Endothelial cell of umbilical vein (primary cell): ENCODE measurements around the gene NYAP1.
"Not testable (repeated sequence)": the region's sequence is repeated elsewhere in the genome, so short reads cannot be mapped to it uniquely, and the experiment has no call there.

Experiments
- CTCF ChIP-seq, 2 donors: IDR thresholded peaks; 1 replicate in 1 of 2; 2 replicates in 1 of 2; pipeline ENCODE4 v1.5.1; 2011; ENCODE audit warnings: low read length in 2 of 2, mild to moderate bottlenecking in 2 of 2, moderate library complexity in 2 of 2, control low read depth in 1 of 2, inconsistent platforms in 1 of 2, low read depth in 1 of 2; ENCODE audit not compliant: insufficient read depth in 1 of 2; ENCODE audit errors: extremely low read depth in 1 of 2
- FOS ChIP-seq: IDR thresholded peaks from 2 replicates; pipeline ENCODE4 v1.6.1; 2011; ENCODE audit warnings: mild to moderate bottlenecking, low read length, moderate library complexity, borderline replicate concordance; ENCODE audit not compliant: insufficient read depth
- JUN ChIP-seq: IDR thresholded peaks from 2 replicates; pipeline ENCODE4 v1.6.1; 2011; ENCODE audit warnings: borderline replicate concordance, low read depth; ENCODE audit not compliant: insufficient read length, insufficient read depth
- POLR2A ChIP-seq: IDR thresholded peaks from 2 replicates; pipeline ENCODE4 v1.6.1; 2012; ENCODE audit warnings: low read depth, mild to moderate bottlenecking, control low read depth, low read length
- POLR2AphosphoS5 ChIP-seq: IDR thresholded peaks from 2 replicates; pipeline ENCODE4 v1.6.1; 2012; ENCODE audit warnings: low read depth, mild to moderate bottlenecking, control low read depth, low read length, moderate library complexity; ENCODE audit not compliant: insufficient read depth
- TF ChIP-seq, protein P1 (sequence below): IDR thresholded peaks from 2 replicates; pipeline ENCODE4 v1.6.1; 2011; ENCODE audit not compliant: insufficient read depth, insufficient read length

GRCh38 chr7:100453854-100454253 lies 29.9 kb upstream of the NYAP1 start:
- TF ChIP-seq CTCF (IDR thresholded peaks at IDR 0.05; ENCODE audit: extremely low read depth in 1 of 2, insufficient read depth in 1 of 2, low read depth in 1 of 2, low read length in 2 of 2); POLR2A; POLR2AphosphoS5; JUN; FOS: not testable (repeated sequence)
- TF ChIP-seq, protein P1, sequence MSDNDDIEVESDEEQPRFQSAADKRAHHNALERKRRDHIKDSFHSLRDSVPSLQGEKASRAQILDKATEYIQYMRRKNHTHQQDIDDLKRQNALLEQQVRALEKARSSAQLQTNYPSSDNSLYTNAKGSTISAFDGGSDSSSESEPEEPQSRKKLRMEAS = not testable (repeated sequence)
